HFFc6 (cell line): ENCODE data around the gene BARX1. TPM values are rescaled to one million over a fixed set of nuclear protein-coding genes. Genes with fewer than 3 reads are reported as not detected.

Experiments used
- DNase-seq: peaks from one replicate; pipeline ENCODE4 v3.0.0-alpha.2; 2018
- H3K27ac Mint-ChIP-seq: 2 replicates; pipeline ENCODE4 v1.8.0; 2020; ENCODE audit warnings: mild to moderate bottlenecking, mixed read lengths
- H3K27me3 Mint-ChIP-seq: 2 replicates; pipeline ENCODE4 v1.8.0; 2021; ENCODE audit warnings: mild to moderate bottlenecking, moderate library complexity, mixed read lengths; ENCODE audit not compliant: insufficient read depth
- H3K36me3 Mint-ChIP-seq: 2 replicates; pipeline ENCODE4 v1.8.0; 2021; ENCODE audit warnings: low read depth, mixed read lengths
- H3K4me1 Mint-ChIP-seq: 2 replicates; pipeline ENCODE4 v1.8.0; 2020; ENCODE audit warnings: low read depth, mixed read lengths
- H3K4me3 Mint-ChIP-seq: 2 replicates; pipeline ENCODE4 v1.8.0; 2020; ENCODE audit warnings: mild to moderate bottlenecking, moderate library complexity, mixed read lengths
- H3K9me3 Mint-ChIP-seq: 2 replicates; pipeline ENCODE4 v1.8.0; 2020; ENCODE audit warnings: mild to moderate bottlenecking, mixed read lengths
- total RNA-seq, 6 experiments: library from RNA; stranded (reverse); fragmentation: NEBNext Ultra II Directional; extraction: Animal tissue kit (Norgen Biotek cat#: 25700); gene quantifications; 2 replicates in 1 of 6; 3 replicates in 5 of 6; pipeline ENCODE4 v1.2.3, GENCODE V29; 2021
- TF ChIP-seq, protein P1 (sequence below): fragments of 200-600 bp; sonication (generic); IDR thresholded peaks from 2 replicates; pipeline ENCODE4 v1.5.0; 2021; ENCODE audit warnings: antibody characterized with exemption, mild to moderate bottlenecking

BARX1 gene
- total RNA-seq, 6 experiments from 2014 or later = not detected

DNA sequence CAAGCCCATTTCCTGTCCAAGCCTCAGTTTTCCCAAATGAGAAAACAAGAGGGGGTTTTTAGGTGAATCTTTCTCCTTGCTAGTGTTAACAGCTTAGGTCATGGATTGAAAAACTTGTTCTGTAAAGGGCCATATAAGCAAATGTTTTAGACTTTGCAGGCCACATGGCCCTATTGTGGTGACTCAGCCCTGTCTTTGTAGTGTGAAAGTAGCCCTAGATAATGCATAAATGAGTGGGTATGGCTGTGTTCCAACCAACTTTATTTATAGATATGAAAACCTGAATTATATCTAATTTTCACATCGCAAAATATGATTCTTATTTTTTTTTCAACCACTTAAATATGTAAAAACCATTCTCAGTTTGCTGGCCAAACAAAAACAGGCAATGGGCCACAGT lies 6.9 kb upstream of the BARX1 start:
- Mint-ChIP-seq H3K36me3 (no peaks in the 10 kb centered on the region; the same call in 1 of the 2 replicates), H3K27me3 (peaks cover 30% of the 10 kb centered on the region), H3K4me3 (no peak overlapping the region), H3K27ac (no peak overlapping the region), H3K4me1 (peaks cover 10% of the 10 kb centered on the region; the same call in 1 of the 2 replicates), H3K9me3 (no peaks in the 10 kb centered on the region)
- DNase-seq = no peak
- TF ChIP-seq, protein P1, sequence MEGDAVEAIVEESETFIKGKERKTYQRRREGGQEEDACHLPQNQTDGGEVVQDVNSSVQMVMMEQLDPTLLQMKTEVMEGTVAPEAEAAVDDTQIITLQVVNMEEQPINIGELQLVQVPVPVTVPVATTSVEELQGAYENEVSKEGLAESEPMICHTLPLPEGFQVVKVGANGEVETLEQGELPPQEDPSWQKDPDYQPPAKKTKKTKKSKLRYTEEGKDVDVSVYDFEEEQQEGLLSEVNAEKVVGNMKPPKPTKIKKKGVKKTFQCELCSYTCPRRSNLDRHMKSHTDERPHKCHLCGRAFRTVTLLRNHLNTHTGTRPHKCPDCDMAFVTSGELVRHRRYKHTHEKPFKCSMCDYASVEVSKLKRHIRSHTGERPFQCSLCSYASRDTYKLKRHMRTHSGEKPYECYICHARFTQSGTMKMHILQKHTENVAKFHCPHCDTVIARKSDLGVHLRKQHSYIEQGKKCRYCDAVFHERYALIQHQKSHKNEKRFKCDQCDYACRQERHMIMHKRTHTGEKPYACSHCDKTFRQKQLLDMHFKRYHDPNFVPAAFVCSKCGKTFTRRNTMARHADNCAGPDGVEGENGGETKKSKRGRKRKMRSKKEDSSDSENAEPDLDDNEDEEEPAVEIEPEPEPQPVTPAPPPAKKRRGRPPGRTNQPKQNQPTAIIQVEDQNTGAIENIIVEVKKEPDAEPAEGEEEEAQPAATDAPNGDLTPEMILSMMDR = no peak

DNA sequence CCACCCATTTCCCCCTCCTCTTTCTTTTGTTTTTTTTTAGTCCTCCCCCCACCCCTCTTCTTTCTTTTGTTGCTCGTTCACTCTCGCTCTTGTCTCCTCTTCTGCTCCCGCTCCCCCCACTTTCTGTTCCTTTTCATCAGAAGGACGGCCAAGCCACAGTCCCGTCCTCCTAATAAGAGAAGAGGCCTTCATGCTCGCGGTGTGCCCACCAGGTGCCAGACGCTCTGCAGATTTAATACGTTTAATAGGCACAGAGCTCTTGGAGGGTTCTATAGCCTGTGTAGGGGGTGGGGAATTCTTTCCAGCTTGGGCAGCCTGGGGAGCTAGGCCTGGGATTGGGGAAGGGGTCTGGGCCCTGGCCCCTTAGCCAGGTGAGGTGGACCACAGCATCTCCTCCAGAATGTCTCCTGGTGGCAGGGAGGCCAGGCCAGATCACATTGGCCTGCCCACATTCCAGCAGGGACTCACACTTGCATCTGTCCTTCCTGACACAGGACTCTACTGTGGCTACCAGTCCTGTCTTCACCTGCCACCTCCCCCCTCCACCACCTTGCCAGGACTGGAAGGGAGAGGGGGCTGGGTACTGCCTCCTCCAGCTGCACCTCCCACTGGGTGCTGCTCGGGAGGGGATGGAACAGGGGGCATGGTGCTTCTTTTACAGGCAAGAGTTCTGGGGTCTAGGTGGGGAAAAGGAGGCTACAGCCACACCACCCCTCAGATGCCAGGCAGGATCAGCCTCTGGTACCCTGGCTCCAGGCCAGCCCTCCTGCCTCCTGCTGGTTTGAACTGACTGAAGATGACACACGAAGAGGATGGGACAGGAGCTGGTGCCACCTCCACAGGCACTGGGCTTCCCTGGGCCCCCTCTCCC lies 6.1 kb upstream of the BARX1 start:
- Mint-ChIP-seq H3K27ac (no peak overlapping the region), H3K36me3 (no peaks in the 10 kb centered on the region; the same call in 1 of the 2 replicates), H3K27me3 (peaks cover 34% of the 10 kb centered on the region), H3K4me3 (no peak overlapping the region), H3K4me1 (peaks cover 10% of the 10 kb centered on the region; the same call in 1 of the 2 replicates), H3K9me3 (no peaks in the 10 kb centered on the region)
- no peak for DNase-seq
- TF ChIP-seq, protein P1 = no peak

DNA sequence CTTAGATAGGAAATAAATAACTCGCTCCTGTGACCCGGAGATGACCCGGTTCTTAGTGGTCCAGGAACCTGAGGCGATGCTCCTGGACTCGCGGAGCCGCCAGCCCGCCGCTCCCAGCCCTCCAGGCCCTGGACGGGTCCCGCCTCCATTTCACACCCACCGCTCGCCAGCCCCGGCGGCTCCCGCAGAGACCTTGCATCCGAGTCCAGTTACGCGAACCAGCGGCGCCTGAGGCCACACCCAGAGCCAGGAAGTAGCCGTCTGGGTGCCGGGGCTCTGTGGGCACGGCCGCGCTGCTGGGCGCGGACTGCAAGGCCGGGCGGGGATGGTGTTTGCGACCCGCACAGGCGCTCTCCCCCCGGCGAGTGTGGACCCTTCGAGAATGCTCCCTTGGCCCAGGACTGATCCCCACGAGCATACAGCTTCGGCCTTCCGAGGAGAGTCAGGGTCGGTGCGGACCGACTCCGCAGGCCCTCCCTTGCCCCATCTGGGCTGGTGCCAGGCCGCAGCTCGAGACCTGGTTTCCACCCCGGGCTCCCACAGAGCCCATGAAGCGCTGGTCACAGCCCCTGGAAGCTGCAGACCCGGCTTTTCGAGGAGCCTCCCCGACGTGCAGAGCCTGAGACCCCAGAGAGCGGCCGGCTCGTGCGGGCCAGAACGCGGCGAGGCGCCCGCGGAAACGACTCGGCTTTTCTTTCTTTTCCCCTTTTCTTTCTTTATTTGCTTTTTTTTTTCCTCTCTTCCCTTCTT lies 5.2 kb upstream of the BARX1 start:
- H3K27ac Mint-ChIP-seq = no peak overlapping the region
- no peaks in the 10 kb centered on the region for H3K9me3 Mint-ChIP-seq
- TF ChIP-seq, protein P1 = no peak
- H3K27me3 Mint-ChIP-seq = peaks cover 37% of the 10 kb centered on the region
- H3K4me1 Mint-ChIP-seq = peaks cover 10% of the 10 kb centered on the region; the same call in 1 of the 2 replicates
- no peak overlapping the region for H3K4me3 Mint-ChIP-seq
- DNase-seq = no peak
- H3K36me3 Mint-ChIP-seq = no peaks in the 10 kb centered on the region; the same call in 1 of the 2 replicates

DNA sequence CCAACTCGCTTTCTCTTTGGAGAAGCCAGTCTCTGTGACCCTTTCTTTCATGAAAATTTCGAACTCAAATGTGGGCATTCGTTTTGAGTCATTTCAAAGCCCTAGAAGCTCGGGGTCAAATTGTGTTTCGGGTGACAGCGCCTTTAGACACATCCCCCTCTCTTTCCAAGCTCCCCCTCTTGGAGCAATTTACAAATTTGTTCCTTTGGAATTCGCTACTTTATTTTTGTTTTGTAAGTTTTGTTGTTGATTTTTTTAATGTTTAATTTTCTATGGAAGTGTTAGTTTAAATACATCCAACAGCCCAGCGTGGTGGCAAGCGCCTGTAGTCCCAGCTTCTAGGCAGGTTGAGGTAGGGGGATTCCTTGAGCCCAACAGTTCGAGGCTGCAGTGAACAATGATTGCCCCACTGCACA lies 4.6 kb upstream of the BARX1 start:
- no peak overlapping the region for H3K4me3 Mint-ChIP-seq
- TF ChIP-seq, protein P1 = no peak
- DNase-seq = no peak
- peaks cover 37% of the 10 kb centered on the region for H3K27me3 Mint-ChIP-seq
- peaks cover 10% of the 10 kb centered on the region; the same call in 1 of the 2 replicates for H3K4me1 Mint-ChIP-seq
- H3K36me3 Mint-ChIP-seq = no peaks in the 10 kb centered on the region; the same call in 1 of the 2 replicates
- no peaks in the 10 kb centered on the region for H3K9me3 Mint-ChIP-seq
- no peak overlapping the region for H3K27ac Mint-ChIP-seq

DNA sequence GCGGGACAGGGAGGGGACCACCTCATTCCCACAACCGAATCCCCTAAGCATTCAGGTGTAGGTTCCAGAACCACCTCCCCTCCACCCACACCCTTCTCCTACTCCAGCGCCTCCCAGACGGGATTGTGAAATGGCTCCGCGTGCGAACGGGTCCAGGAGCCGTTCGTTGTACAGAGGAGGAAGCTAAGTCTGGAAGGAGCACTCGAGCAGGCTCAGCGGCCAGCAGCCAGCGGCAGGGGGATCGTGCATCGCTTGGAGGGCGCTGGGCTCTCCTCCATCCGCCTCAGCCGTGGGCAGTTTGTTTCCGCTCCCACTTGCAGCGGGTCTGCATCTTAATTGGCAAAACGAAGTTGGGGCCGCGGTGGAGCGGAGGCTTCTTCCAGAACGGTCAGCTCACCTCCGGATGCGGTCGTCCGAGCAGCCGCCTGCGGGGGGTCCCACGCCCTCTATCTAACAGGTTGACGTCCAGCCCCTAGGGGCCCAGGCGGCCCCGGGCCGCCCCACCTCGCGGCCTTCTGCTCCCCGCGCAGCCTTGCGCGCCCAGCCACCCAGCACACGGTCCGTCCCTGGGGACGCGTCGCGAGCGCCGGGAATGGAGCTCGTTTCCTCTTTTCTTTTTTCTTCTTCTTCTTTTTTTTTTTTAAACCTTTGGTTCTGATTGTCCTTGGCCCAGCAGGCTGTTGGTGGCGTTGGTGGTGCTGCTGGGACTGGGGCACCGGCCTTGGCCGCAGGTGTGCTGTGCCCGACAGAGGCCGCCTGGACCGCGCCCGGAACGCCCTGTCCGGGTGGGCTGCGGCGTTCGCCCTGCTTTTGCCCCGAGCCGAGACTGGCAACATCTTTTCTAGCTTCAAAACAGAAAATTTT lies 3.9 kb upstream of the BARX1 start:
- H3K4me1 Mint-ChIP-seq = peaks cover 10% of the 10 kb centered on the region; the same call in 1 of the 2 replicates
- H3K27me3 Mint-ChIP-seq = peaks cover 38% of the 10 kb centered on the region
- H3K27ac Mint-ChIP-seq = no peak overlapping the region
- H3K36me3 Mint-ChIP-seq = no peaks in the 10 kb centered on the region; the same call in 1 of the 2 replicates
- TF ChIP-seq, protein P1 = no peak
- H3K9me3 Mint-ChIP-seq = no peaks in the 10 kb centered on the region
- no peak overlapping the region for H3K4me3 Mint-ChIP-seq
- DNase-seq = no peak
